T-cell (primary cell): ENCODE measurements around the gene TENT4A. TPM values are rescaled to one million over a fixed set of nuclear protein-coding genes. Genes with fewer than 3 reads are reported as not detected.

ENCODE experiments used
- ATAC-seq, 4 experiments: fragments of 200-7000 bp in 3 of 4; fragments of 150-1000 bp in 1 of 4; cut with Tn5 transposase; replicated peaks in 1 of 4; 1 replicate in 3 of 4; 2 replicates in 1 of 4; pipeline ENCODE4 v1.10.0; 2021; ENCODE audit warnings: moderate library complexity in 3 of 4, mild to moderate bottlenecking in 2 of 4, moderate number of reproducible peaks in 1 of 4
- CTCF ChIA-PET, 2 donors: fragments of 300-600 bp; sonication (Branson Sonifier 250); formaldehyde crosslinking; loops; one replicate each; lab custom pipeline; 2022; ENCODE audit warnings: antibody characterized with exemption in 2 of 2; lab: Charles Lee
- POLR2A ChIA-PET, 2 donors: fragments of 300-600 bp; sonication (Branson Sonifier 250); formaldehyde crosslinking; loops; one replicate each; lab custom pipeline; 2022; ENCODE audit warnings: antibody characterized with exemption in 2 of 2; lab: Charles Lee
- DNase-seq, 35 experiments: peaks; one replicate each; pipeline versions ENCODE4 v3.0.0 to v3.0.0-alpha.2; 2013 to 2023
- H3K27ac ChIP-seq: one replicate; pipeline ENCODE4 v1.5.1; 2013; ENCODE audit warnings: low read length
- H3K27me3 ChIP-seq, 2 experiments: replicated peaks in 1 of 2; 1 replicate in 1 of 2; 2 replicates in 1 of 2; pipeline versions ENCODE4 v1.6.1 to v1.7.0; 2013; ENCODE audit warnings: low read length in 1 of 2, mixed read lengths in 1 of 2; ENCODE audit not compliant: control insufficient read depth in 2 of 2, insufficient read depth in 2 of 2; ENCODE audit errors: extremely low read depth in 1 of 2
- H3K36me3 ChIP-seq, 2 donors: 1 replicate in 1 of 2; 2 replicates in 1 of 2; pipeline versions ENCODE4 v1.6.1 to v1.7.0; 2013; ENCODE audit warnings: low read length in 1 of 2; ENCODE audit not compliant: control insufficient read depth in 2 of 2, insufficient read depth in 1 of 2; ENCODE audit errors: extremely low read depth in 1 of 2
- H3K4me1 ChIP-seq, 2 experiments: 1 replicate in 1 of 2; 2 replicates in 1 of 2; pipeline versions ENCODE4 v1.6.1 to v1.7.0; 2013; ENCODE audit warnings: low read length in 2 of 2, mixed read lengths in 1 of 2; ENCODE audit not compliant: insufficient read depth in 2 of 2, control insufficient read depth in 1 of 2; ENCODE audit errors: extremely low read depth in 1 of 2
- H3K4me3 ChIP-seq, 2 donors: 1 replicate in 1 of 2; 2 replicates in 1 of 2; pipeline versions ENCODE4 v1.5.1 to v1.7.0; 2013; ENCODE audit warnings: mild to moderate bottlenecking in 2 of 2, low read length in 1 of 2, moderate library complexity in 1 of 2; ENCODE audit not compliant: control insufficient read depth in 1 of 2; ENCODE audit errors: extremely low read depth in 1 of 2
- H3K9me3 ChIP-seq: 2 replicates; pipeline ENCODE4 v1.7.0; 2013
- H3K27ac Mint-ChIP-seq, 2 donors: one replicate each; pipeline ENCODE4 v1.8.0; 2020 to 2021; ENCODE audit warnings: mild to moderate bottlenecking in 2 of 2, mixed read lengths in 2 of 2
- H3K27me3 Mint-ChIP-seq, 2 donors: one replicate each; pipeline ENCODE4 v1.8.0; 2021 to 2022; ENCODE audit warnings: mixed read lengths in 2 of 2
- H3K36me3 Mint-ChIP-seq: one replicate; pipeline ENCODE4 v1.8.0; 2021; ENCODE audit warnings: mixed read lengths
- H3K4me1 Mint-ChIP-seq, 3 donors: one replicate each; pipeline ENCODE4 v1.8.0; 2020 to 2022; ENCODE audit warnings: mixed read lengths in 3 of 3, mild to moderate bottlenecking in 1 of 3
- H3K4me3 Mint-ChIP-seq, 3 donors: one replicate each; pipeline ENCODE4 v1.8.0; 2020 to 2022; ENCODE audit warnings: mild to moderate bottlenecking in 3 of 3, mixed read lengths in 3 of 3, moderate library complexity in 3 of 3
- H3K9me3 Mint-ChIP-seq, 3 donors: one replicate each; pipeline ENCODE4 v1.8.0; 2020 to 2022; ENCODE audit warnings: mixed read lengths in 3 of 3
- WGBS: methylation state at CpG from one replicate; pipeline ENCODE4 v1.1.5; 2013; ENCODE audit warnings: missing lambda C conversion rate; ENCODE audit not compliant: insufficient coverage; 5-methylcytosine and 5-hydroxymethylcytosine counted together
- total RNA-seq, 35 experiments: library from RNA in 6 of 35; stranded (reverse) in 6 of 35; fragments of 120-200 nt in 1 of 35; gene quantifications; one replicate each; pipeline versions ENCODE4 v1.2.1 to v1.2.4 and lab custom pipeline; 2013 to 2026

Gene TENT4A
- total RNA-seq, 5 donors from 2014 or later (not counting 1 experiment from before 2014, with no cell fraction given), result 42.7 to 62.9 (median 45.6) TPM

DNA sequence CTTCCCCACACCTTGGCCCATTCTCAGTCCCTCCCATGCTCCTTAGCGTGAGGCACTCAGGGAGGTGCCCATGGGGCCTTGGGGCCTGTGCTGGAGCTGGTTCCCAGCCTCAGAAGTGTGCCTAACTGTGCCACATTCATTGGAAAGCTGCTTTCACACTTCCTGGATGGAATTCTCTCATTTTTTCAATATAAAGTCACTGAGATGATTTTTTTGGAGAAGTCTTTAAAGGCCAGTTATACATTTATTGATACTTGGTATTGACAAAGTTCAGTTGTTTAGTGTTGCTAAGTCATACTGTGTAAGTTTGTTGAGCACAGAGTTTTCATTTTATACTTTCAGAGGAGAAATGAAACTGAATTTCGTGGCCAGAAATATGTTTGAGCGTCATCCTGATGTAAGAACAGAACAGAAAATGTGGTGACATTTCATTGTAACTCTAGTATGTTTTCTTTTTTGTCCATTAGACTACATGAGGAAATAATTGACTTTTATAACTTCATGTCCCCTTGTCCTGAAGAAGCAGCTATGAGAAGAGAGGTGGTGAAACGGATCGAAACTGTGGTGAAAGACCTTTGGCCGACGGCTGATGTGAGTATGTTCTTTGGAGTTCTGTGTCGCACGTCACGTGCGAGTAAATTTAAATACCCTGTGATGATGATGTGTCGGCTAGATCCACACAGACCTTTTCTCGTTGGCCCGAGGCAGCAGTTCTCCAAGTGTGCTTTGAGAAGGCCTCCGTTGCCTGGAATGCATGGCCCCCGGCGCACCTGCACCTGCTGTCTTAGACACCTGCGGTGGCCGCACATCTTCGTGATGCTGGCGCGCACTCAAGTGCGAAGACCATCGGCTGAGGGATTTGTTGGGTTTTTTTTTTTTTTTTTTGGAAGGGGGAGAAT lies 24.1 kb downstream of the TENT4A start:
- Histone ChIP-seq H3K9me3 (no peaks in the 10 kb centered on the region), H3K4me3 (no peak overlapping the region), H3K4me1 (peaks cover 0 to 6% of the 10 kb centered on the region in 2 experiments), H3K27me3 (no peaks in the 10 kb centered on the region), H3K36me3 (peaks cover 18 to 42% of the 10 kb centered on the region in 2 donors), H3K27ac (no peak overlapping the region)
- 92% methylated on average over 11 of the region's 24 CpGs for WGBS
- no peaks in the 10 kb centered on the region for H3K27me3 Mint-ChIP-seq
- H3K27ac Mint-ChIP-seq, result peak overlapping the region; percentile 1 to 53
- H3K4me1 Mint-ChIP-seq, result peaks cover 35 to 47% (median 45%) of the 10 kb centered on the region in 3 donors
- H3K4me3 Mint-ChIP-seq, result no peak overlapping the region
- CTCF ChIA-PET, result interaction anchor here in 1 of 2 donors (0.9 kb wide), 1 partner anchor 8 kb away, joined by 3 read pairs; no protein-coding TSS in a partner anchor
- no peaks in the 10 kb centered on the region for H3K9me3 Mint-ChIP-seq
- ATAC-seq, result no peak
- POLR2A ChIA-PET, result no interaction called here
- H3K36me3 Mint-ChIP-seq, result peaks cover 38% of the 10 kb centered on the region
- DNase-seq, result no peak

DNA sequence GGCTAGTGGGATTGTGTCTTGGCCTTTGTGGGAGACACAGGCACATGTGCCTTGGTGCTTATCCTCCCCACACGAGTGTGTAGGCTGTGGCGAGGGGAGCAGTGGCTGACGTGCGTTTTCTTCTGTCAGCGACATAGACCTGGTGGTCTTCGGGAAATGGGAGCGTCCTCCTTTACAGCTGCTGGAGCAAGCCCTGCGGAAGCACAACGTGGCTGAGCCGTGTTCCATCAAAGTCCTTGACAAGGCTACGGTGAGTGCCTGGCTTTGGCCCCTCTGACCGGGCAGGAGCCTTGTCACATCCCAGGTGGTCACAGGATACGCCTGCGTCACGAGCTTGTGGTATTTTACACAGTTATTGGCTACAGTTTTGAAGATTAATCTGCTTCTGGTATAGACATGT lies 26.4 kb downstream of the TENT4A start:
- H3K4me1 ChIP-seq, result peaks cover 0 to under 1% of the 10 kb centered on the region in 2 experiments
- peaks cover 14 to 58% of the 10 kb centered on the region in 2 donors for H3K36me3 ChIP-seq
- H3K27me3 Mint-ChIP-seq, result no peaks in the 10 kb centered on the region
- no peaks in the 10 kb centered on the region for H3K9me3 ChIP-seq
- POLR2A ChIA-PET, result interaction anchor here in 1 of 2 donors (0.6 kb wide), 1 partner anchor 138 kb away, joined by 3 read pairs; no protein-coding TSS in a partner anchor
- peaks cover 24 to 27% (median 26%) of the 10 kb centered on the region in 3 donors for H3K4me1 Mint-ChIP-seq
- no peaks in the 10 kb centered on the region for H3K27me3 ChIP-seq
- 98% methylated on average over 10 of the region's 15 CpGs for WGBS
- no peaks in the 10 kb centered on the region for H3K9me3 Mint-ChIP-seq
- H3K27ac Mint-ChIP-seq, result no peak overlapping the region
- no peak overlapping the region for H3K4me3 Mint-ChIP-seq
- no peak overlapping the region for H3K4me3 ChIP-seq
- CTCF ChIA-PET, result no interaction called here
- ATAC-seq, result no peak
- DNase-seq, result no peak
- no peak overlapping the region for H3K27ac ChIP-seq
- peaks cover 50% of the 10 kb centered on the region for H3K36me3 Mint-ChIP-seq

DNA sequence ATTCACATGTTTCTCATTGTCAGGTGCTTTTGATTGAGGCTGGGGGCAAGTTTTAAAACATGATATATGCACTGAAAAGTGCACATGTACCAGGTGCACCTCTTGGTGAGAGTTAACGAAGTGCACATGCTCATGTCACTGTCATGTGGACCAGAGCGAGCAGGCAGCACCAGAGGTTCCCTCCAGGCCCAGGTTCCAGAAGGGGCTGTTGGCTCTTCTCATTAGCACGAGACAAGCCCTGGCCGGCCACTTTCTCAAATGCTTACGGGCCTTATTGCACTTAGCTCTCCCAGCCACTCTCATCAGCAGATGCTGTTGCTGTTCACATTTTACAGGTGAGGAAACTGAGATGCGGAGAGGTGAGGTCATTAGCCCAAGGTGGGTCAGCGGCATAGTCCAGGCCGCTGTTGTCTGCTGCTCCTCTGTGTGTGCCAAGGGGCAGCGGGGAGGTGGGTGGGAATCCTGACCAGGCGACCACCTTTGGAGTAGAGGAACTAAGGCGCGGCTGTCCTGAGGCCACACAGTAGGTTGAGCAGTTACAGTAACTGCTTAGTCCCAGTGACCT lies 27.4 kb downstream of the TENT4A start:
- peaks cover 51% of the 10 kb centered on the region for H3K36me3 Mint-ChIP-seq
- WGBS, result 91% methylated on average over 9 of the region's 12 CpGs
- no peaks in the 10 kb centered on the region for H3K27me3 ChIP-seq
- no peaks in the 10 kb centered on the region for H3K9me3 ChIP-seq
- H3K4me1 Mint-ChIP-seq, result peaks cover 16 to 21% (median 17%) of the 10 kb centered on the region in 3 donors
- no peak overlapping the region for H3K4me3 ChIP-seq
- peaks cover 0 to 3% of the 10 kb centered on the region in 2 experiments for H3K4me1 ChIP-seq
- ATAC-seq, result no peak
- no peaks in the 10 kb centered on the region for H3K27me3 Mint-ChIP-seq
- H3K9me3 Mint-ChIP-seq, result no peaks in the 10 kb centered on the region
- ChIA-PET CTCF (no interaction called here), POLR2A (interaction anchor here in 1 of 2 donors (0.6 kb wide), 1 partner anchor 10 kb away, joined by 8 read pairs; no protein-coding TSS in a partner anchor)
- DNase-seq, result no peak
- H3K4me3 Mint-ChIP-seq, result no peak overlapping the region
- H3K27ac ChIP-seq, result no peak overlapping the region
- H3K36me3 ChIP-seq, result peaks cover 14 to 62% of the 10 kb centered on the region in 2 donors
- H3K27ac Mint-ChIP-seq, result no peak overlapping the region

DNA sequence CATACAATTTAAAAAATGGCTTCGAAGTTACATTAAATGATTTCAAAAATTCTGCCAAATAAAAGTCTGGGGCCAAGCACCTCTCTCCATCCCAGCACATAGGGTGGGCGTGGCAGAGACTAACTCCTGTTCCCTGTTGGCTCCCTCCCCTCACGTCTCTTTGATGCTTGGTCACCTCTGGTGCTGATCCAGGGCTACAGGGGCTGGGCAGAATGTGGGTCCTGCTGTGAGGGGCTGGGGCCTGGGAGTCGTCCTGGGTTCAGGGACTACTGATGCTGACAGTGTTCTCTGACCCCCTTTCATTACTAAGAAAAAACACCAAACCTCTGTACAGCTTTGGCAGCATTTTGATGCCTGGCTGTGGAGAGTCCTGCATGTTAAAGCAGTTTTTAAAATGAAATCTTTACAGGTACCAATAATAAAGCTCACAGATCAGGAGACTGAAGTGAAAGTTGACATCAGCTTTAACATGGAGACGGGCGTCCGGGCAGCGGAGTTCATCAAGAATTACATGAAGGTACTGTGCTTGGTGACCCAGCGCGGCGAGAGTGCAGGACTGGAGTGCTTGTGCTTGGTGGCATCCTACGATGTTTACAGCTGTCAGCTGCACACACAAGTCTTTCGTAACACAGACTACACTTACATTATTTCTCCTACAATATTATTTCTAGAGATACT lies 29.0 kb downstream of the TENT4A start:
- ATAC-seq (no peak), DNase-seq (no peak)
- ChIA-PET CTCF (interaction anchor here in 1 of 2 donors (0.7 to 0.9 kb wide), 2 partner anchors 47 to 855 kb away, joined by 3 read pairs; no protein-coding TSS in a partner anchor), POLR2A (interaction anchor here in 1 of 2 donors (0.6 kb wide), 1 partner anchor 1863 kb away, joined by 3 read pairs; no protein-coding TSS in a partner anchor)
- no peak overlapping the region for H3K4me3 ChIP-seq
- Mint-ChIP-seq H3K27me3 (no peaks in the 10 kb centered on the region), H3K27ac (no peak overlapping the region), H3K36me3 (peaks cover 48% of the 10 kb centered on the region), H3K9me3 (no peaks in the 10 kb centered on the region), H3K4me3 (no peak overlapping the region), H3K4me1 (peaks cover 4 to 16% (median 10%) of the 10 kb centered on the region in 3 donors)
- no peaks in the 10 kb centered on the region for H3K9me3 ChIP-seq
- H3K27ac ChIP-seq, result no peak overlapping the region
- peaks cover 14 to 74% of the 10 kb centered on the region in 2 donors for H3K36me3 ChIP-seq
- peaks cover 0 to 3% of the 10 kb centered on the region in 2 experiments for H3K4me1 ChIP-seq
- WGBS, result 100% methylated on average over 6 of the region's 13 CpGs
- no peaks in the 10 kb centered on the region for H3K27me3 ChIP-seq

DNA sequence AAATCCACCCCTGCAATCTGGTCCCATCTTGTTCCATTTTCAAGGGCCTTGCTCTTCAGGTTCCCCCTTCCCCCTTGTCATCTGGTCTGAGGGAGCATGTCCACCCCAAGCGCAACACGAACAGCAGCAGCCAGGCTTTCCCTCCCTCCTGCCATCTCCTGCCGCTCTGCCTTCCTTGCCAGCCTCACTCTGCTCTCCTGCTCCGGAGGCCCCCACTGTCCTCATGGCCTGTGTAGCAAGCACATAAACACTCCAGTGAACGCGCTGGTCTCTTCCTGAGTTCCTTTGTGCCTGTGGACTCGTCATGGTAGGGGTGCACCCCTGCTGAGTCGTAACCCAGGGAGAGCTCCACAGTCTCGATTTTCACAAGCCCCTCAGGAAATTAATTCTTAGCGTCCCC lies 29.9 kb downstream of the TENT4A start:
- H3K4me1 ChIP-seq, result peaks cover 0 to 3% of the 10 kb centered on the region in 2 experiments
- H3K27ac ChIP-seq, result no peak overlapping the region
- no peaks in the 10 kb centered on the region for H3K27me3 ChIP-seq
- 93% methylated on average over 8 of the region's 10 CpGs for WGBS
- ChIA-PET CTCF (no interaction called here), POLR2A (no interaction called here)
- H3K4me1 Mint-ChIP-seq, result peaks cover 4 to 16% (median 5%) of the 10 kb centered on the region in 3 donors
- H3K4me3 ChIP-seq, result no peak overlapping the region
- no peaks in the 10 kb centered on the region for H3K9me3 Mint-ChIP-seq
- no peaks in the 10 kb centered on the region for H3K27me3 Mint-ChIP-seq
- ATAC-seq (no peak), DNase-seq (no peak)
- H3K9me3 ChIP-seq, result no peaks in the 10 kb centered on the region
- H3K27ac Mint-ChIP-seq, result peak overlapping the region in 1 of 2 donors; percentile 20
- H3K36me3 ChIP-seq, result peaks cover 14 to 69% of the 10 kb centered on the region in 2 donors
- no peak overlapping the region for H3K4me3 Mint-ChIP-seq
- H3K36me3 Mint-ChIP-seq, result peaks cover 49% of the 10 kb centered on the region
